Heart left ventricle (tissue), 13 donors: ENCODE results near the gene GPR155.

ENCODE experiments used
- POLR2A ChIP-seq, 2 donors: fragments of 450-650 bp; IDR thresholded peaks; one replicate each; pipeline ENCODE4 v1.6.1; 2017; ENCODE audit warnings: antibody characterized with exemption in 2 of 2, mild to moderate bottlenecking in 2 of 2, moderate library complexity in 2 of 2
- TF ChIP-seq, protein P1 (sequence below), 12 donors: fragments of 200-600 bp; sonication (generic) in 4 of 12; IDR thresholded peaks; one replicate each; pipeline versions ENCODE4 v1.5.0 to v1.8.0; 2018 to 2022; ENCODE audit warnings: antibody characterized with exemption in 12 of 12, mild to moderate bottlenecking in 5 of 12
- donor health status: ischemic (EF 13 %, LVEDD 7.1; RV severe dilation, severe dysfunction).
- donor health status: DM: no; HTN: yes; CAD: no.
- donor health status: DM: no; HTN: no; CAD: no.
- donor health status: ischemic (EF 25% LVEDD 6.9; RV normal size, moderate dysfunction).
- donor health status: ischemic (EF 25% LVEDD 5.7; RV mildly dilated, moderate dysfunction).
- donor health status: ischemic (EF 35%, LVEDD 5.7; RV mildly dilated, moderate dysfunction).
- donor health status: nonischemic (EF 11% LVEDD 7.7; RV severe dilation, severe dysfunction).
- donor health status: DM: yes; HTN: yes; CAD: no.
- donor health status: PGD.
- donor health status: ischemic (EF 29% LVEDD 5.4; RV normal size, mild dysfunction).
- donor health status: nonischemic (EF 23%, LVEDD 6.1; RV moderate dilation, normal function).

DNA sequence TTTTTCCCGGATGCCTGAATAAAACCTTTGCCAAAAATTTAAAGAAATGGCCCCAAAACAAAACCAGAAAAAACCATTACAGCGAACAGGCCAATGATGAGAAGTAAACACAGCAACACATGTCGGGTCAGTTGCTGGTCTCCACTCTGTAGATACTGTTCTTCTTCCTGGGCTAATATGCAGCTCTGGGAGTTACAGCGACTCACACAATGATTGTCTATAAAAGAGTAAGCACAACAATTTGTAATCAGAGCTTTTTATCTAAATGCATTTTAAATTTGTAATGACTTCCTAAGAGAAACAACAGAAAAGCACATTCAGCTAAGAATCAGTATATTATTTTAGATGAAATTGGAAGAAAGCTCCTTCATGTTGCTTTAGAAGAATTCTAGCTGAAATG is 40.3 kb downstream of the GPR155 start:
- TF ChIP-seq, protein P1, sequence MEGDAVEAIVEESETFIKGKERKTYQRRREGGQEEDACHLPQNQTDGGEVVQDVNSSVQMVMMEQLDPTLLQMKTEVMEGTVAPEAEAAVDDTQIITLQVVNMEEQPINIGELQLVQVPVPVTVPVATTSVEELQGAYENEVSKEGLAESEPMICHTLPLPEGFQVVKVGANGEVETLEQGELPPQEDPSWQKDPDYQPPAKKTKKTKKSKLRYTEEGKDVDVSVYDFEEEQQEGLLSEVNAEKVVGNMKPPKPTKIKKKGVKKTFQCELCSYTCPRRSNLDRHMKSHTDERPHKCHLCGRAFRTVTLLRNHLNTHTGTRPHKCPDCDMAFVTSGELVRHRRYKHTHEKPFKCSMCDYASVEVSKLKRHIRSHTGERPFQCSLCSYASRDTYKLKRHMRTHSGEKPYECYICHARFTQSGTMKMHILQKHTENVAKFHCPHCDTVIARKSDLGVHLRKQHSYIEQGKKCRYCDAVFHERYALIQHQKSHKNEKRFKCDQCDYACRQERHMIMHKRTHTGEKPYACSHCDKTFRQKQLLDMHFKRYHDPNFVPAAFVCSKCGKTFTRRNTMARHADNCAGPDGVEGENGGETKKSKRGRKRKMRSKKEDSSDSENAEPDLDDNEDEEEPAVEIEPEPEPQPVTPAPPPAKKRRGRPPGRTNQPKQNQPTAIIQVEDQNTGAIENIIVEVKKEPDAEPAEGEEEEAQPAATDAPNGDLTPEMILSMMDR (IDR thresholded peaks at IDR 0.05): no peak
- no peak for TF ChIP-seq POLR2A (IDR thresholded peaks at IDR 0.05)
